ENCODE data around the gene PRKCQ.
A peak's percentile ranks its signal among the peaks of the same experiment; 100 is the strongest.

Gene PRKCQ

GRCh38 chr10:6513476-6513875 is 66.6 kb downstream of the PRKCQ start:
- no CpG with 5 or more reads among the region's 3 CpGs for WGBS, 2 donors (ENCODE audit: extremely low coverage in 2 of 2, insufficient read length in 2 of 2, insufficient replicate concordance in 1 of 2)
- H2BK5ac ChIP-seq (ENCODE audit: low read length), result no peak overlapping the region
- H3K4me2 ChIP-seq (ENCODE audit: insufficient read depth, low read length, poor library complexity, severe bottlenecking), result no peak overlapping the region
- no peak overlapping the region for H4K91ac ChIP-seq (ENCODE audit: low read depth, low read length, poor library complexity)
- H2BK15ac ChIP-seq (ENCODE audit: low read length), result no peak overlapping the region
- no peak overlapping the region for H3K27ac ChIP-seq (replicated peaks; ENCODE audit: low read length)
- no peak overlapping the region for H3K9ac ChIP-seq (ENCODE audit: low read depth, low read length, poor library complexity)
- no peak overlapping the region for H2AFZ ChIP-seq (ENCODE audit: low read length)
- no peak overlapping the region for H4K8ac ChIP-seq (ENCODE audit: low read depth, low read length)
- no peak overlapping the region for H3K4me3 ChIP-seq (ENCODE audit: low read length in 2 of 2)
- H3K4me1 ChIP-seq (ENCODE audit: control insufficient read depth in 2 of 2, insufficient read depth in 1 of 2, low read depth in 1 of 2, low read length in 2 of 2), result peaks cover 0 to 4% of the 10 kb centered on the region in 2 donors
- H2BK12ac ChIP-seq (ENCODE audit: low read length), result no peak overlapping the region
- no peak overlapping the region for H3K23ac ChIP-seq (ENCODE audit: low read depth, low read length, poor library complexity)
- H3K79me1 ChIP-seq (ENCODE audit: low read depth, low read length), result no peaks in the 10 kb centered on the region
- H3K18ac ChIP-seq (ENCODE audit: low read length), result no peak overlapping the region
- no peak overlapping the region for H2BK120ac ChIP-seq (ENCODE audit: low read depth, low read length)
- peaks cover 0 to 12% (median 0%) of the 10 kb centered on the region in 3 experiments for H3K27me3 ChIP-seq (ENCODE audit: control insufficient read depth in 3 of 3, insufficient read depth in 3 of 3, low read depth in 1 of 3, low read length in 3 of 3)
- no peak overlapping the region for H3K4ac ChIP-seq (ENCODE audit: low read length)
- H3K9me3 ChIP-seq (replicated peaks in 1 of 2; ENCODE audit: control insufficient read depth in 2 of 2, insufficient read depth in 1 of 2, low read depth in 1 of 2, low read length in 2 of 2), result peaks cover 0 to 7% of the 10 kb centered on the region in 2 donors
- no peaks in the 10 kb centered on the region for H3K36me3 ChIP-seq (replicated peaks in 1 of 2; ENCODE audit: control insufficient read depth in 2 of 2, insufficient read depth in 2 of 2, low read length in 2 of 2)
- no peak overlapping the region for H2AK5ac ChIP-seq (ENCODE audit: low read depth, low read length)
- DNase-seq (ENCODE audit: low spot score), result no peak
- H3K14ac ChIP-seq (ENCODE audit: low read length), result no peak overlapping the region

- Histone ChIP-seq H3K27ac (replicated peaks; ENCODE audit: low read length) (no peak overlapping the region), H4K91ac (ENCODE audit: low read depth, low read length, poor library complexity) (no peak overlapping the region), H3K4me1 (ENCODE audit: control insufficient read depth in 2 of 2, insufficient read depth in 1 of 2, low read depth in 1 of 2, low read length in 2 of 2) (peaks cover 0 to 4% of the 10 kb centered on the region in 2 donors), H2AK5ac (ENCODE audit: low read depth, low read length) (no peak overlapping the region), H2BK5ac (ENCODE audit: low read length) (no peak overlapping the region), H3K36me3 (replicated peaks in 1 of 2; ENCODE audit: control insufficient read depth in 2 of 2, insufficient read depth in 2 of 2, low read length in 2 of 2) (no peaks in the 10 kb centered on the region), H2BK120ac (ENCODE audit: low read depth, low read length) (no peak overlapping the region), H3K4me3 (ENCODE audit: low read length in 2 of 2) (no peak overlapping the region), H3K14ac (ENCODE audit: low read length) (no peak overlapping the region), H2AFZ (ENCODE audit: low read length) (no peak overlapping the region), H3K27me3 (ENCODE audit: control insufficient read depth in 3 of 3, insufficient read depth in 3 of 3, low read depth in 1 of 3, low read length in 3 of 3) (peaks cover 0 to 12% (median 0%) of the 10 kb centered on the region in 3 experiments), H3K4me2 (ENCODE audit: insufficient read depth, low read length, poor library complexity, severe bottlenecking) (no peak overlapping the region), H3K18ac (ENCODE audit: low read length) (no peak overlapping the region), H4K8ac (ENCODE audit: low read depth, low read length) (no peak overlapping the region), H2BK12ac (ENCODE audit: low read length) (no peak overlapping the region), H2BK15ac (ENCODE audit: low read length) (no peak overlapping the region), H3K9ac (ENCODE audit: low read depth, low read length, poor library complexity) (no peak overlapping the region), H3K79me1 (ENCODE audit: low read depth, low read length) (no peaks in the 10 kb centered on the region), H3K23ac (ENCODE audit: low read depth, low read length, poor library complexity) (no peak overlapping the region), H3K4ac (ENCODE audit: low read length) (no peak overlapping the region), H3K9me3 (replicated peaks in 1 of 2; ENCODE audit: control insufficient read depth in 2 of 2, insufficient read depth in 1 of 2, low read depth in 1 of 2, low read length in 2 of 2) (peaks cover 0 to 7% of the 10 kb centered on the region in 2 donors)
- no CpG with 5 or more reads among the region's 3 CpGs for WGBS, 2 donors (ENCODE audit: extremely low coverage in 2 of 2, insufficient read length in 2 of 2, insufficient replicate concordance in 1 of 2)
- no peak for DNase-seq (ENCODE audit: low spot score)
Observed at GRCh38 chr10:6512182-6512581, 67.9 kb downstream of the PRKCQ start.

- Histone ChIP-seq H3K14ac (ENCODE audit: low read length) (no peak overlapping the region), H3K9me3 (replicated peaks in 1 of 2; ENCODE audit: control insufficient read depth in 2 of 2, insufficient read depth in 1 of 2, low read depth in 1 of 2, low read length in 2 of 2) (peaks cover 0 to 7% of the 10 kb centered on the region in 2 donors), H3K18ac (ENCODE audit: low read length) (no peak overlapping the region), H3K23ac (ENCODE audit: low read depth, low read length, poor library complexity) (no peak overlapping the region), H3K36me3 (replicated peaks in 1 of 2; ENCODE audit: control insufficient read depth in 2 of 2, insufficient read depth in 2 of 2, low read length in 2 of 2) (no peaks in the 10 kb centered on the region), H2BK120ac (ENCODE audit: low read depth, low read length) (no peak overlapping the region), H3K9ac (ENCODE audit: low read depth, low read length, poor library complexity) (no peak overlapping the region), H2BK15ac (ENCODE audit: low read length) (no peak overlapping the region), H2BK5ac (ENCODE audit: low read length) (no peak overlapping the region), H3K4me1 (ENCODE audit: control insufficient read depth in 2 of 2, insufficient read depth in 1 of 2, low read depth in 1 of 2, low read length in 2 of 2) (no peaks in the 10 kb centered on the region), H2AK5ac (ENCODE audit: low read depth, low read length) (no peak overlapping the region), H4K91ac (ENCODE audit: low read depth, low read length, poor library complexity) (no peak overlapping the region), H3K4me3 (ENCODE audit: low read length in 2 of 2) (no peak overlapping the region), H3K27ac (replicated peaks; ENCODE audit: low read length) (no peak overlapping the region), H3K4me2 (ENCODE audit: insufficient read depth, low read length, poor library complexity, severe bottlenecking) (no peak overlapping the region), H3K4ac (ENCODE audit: low read length) (no peak overlapping the region), H2BK12ac (ENCODE audit: low read length) (no peak overlapping the region), H4K8ac (ENCODE audit: low read depth, low read length) (no peak overlapping the region), H2AFZ (ENCODE audit: low read length) (no peak overlapping the region), H3K79me1 (ENCODE audit: low read depth, low read length) (no peaks in the 10 kb centered on the region), H3K27me3 (ENCODE audit: control insufficient read depth in 3 of 3, insufficient read depth in 3 of 3, low read depth in 1 of 3, low read length in 3 of 3) (peaks cover 0 to 4% (median 0%) of the 10 kb centered on the region in 3 experiments)
- DNase-seq (ENCODE audit: low spot score), result no peak
- WGBS, 2 donors (ENCODE audit: extremely low coverage in 2 of 2, insufficient read length in 2 of 2, insufficient replicate concordance in 1 of 2), result no CpG with 5 or more reads among the region's 6 CpGs
Observed at GRCh38 chr10:6511347-6511746, 68.7 kb downstream of the PRKCQ start.

- H4K91ac ChIP-seq (ENCODE audit: low read depth, low read length, poor library complexity), result no peak overlapping the region
- no peak overlapping the region for H3K23ac ChIP-seq (ENCODE audit: low read depth, low read length, poor library complexity)
- no peaks in the 10 kb centered on the region for H3K4me1 ChIP-seq (ENCODE audit: control insufficient read depth in 2 of 2, insufficient read depth in 1 of 2, low read depth in 1 of 2, low read length in 2 of 2)
- peak overlapping the region; percentile 55 for H2AFZ ChIP-seq (ENCODE audit: low read length)
- no peak overlapping the region for H2BK12ac ChIP-seq (ENCODE audit: low read length)
- H3K27me3 ChIP-seq (ENCODE audit: control insufficient read depth in 3 of 3, insufficient read depth in 3 of 3, low read depth in 1 of 3, low read length in 3 of 3), result no peaks in the 10 kb centered on the region
- WGBS, 2 donors (ENCODE audit: extremely low coverage in 2 of 2, insufficient read length in 2 of 2, insufficient replicate concordance in 1 of 2), result no CpG with 5 or more reads among the region's 5 CpGs
- no peak overlapping the region for H3K14ac ChIP-seq (ENCODE audit: low read length)
- H2AK5ac ChIP-seq (ENCODE audit: low read depth, low read length), result no peak overlapping the region
- no peak for DNase-seq (ENCODE audit: low spot score)
- no peak overlapping the region for H3K9ac ChIP-seq (ENCODE audit: low read depth, low read length, poor library complexity)
- no peak overlapping the region for H3K4me3 ChIP-seq (ENCODE audit: low read length in 2 of 2)
- H2BK120ac ChIP-seq (ENCODE audit: low read depth, low read length), result no peak overlapping the region
- H3K9me3 ChIP-seq (replicated peaks in 1 of 2; ENCODE audit: control insufficient read depth in 2 of 2, insufficient read depth in 1 of 2, low read depth in 1 of 2, low read length in 2 of 2), result peaks cover 0 to 7% of the 10 kb centered on the region in 2 donors
- no peak overlapping the region for H3K4me2 ChIP-seq (ENCODE audit: insufficient read depth, low read length, poor library complexity, severe bottlenecking)
- H3K79me1 ChIP-seq (ENCODE audit: low read depth, low read length), result no peaks in the 10 kb centered on the region
- H3K18ac ChIP-seq (ENCODE audit: low read length), result no peak overlapping the region
- H4K8ac ChIP-seq (ENCODE audit: low read depth, low read length), result no peak overlapping the region
- H2BK5ac ChIP-seq (ENCODE audit: low read length), result no peak overlapping the region
- H3K36me3 ChIP-seq (replicated peaks in 1 of 2; ENCODE audit: control insufficient read depth in 2 of 2, insufficient read depth in 2 of 2, low read length in 2 of 2), result no peaks in the 10 kb centered on the region
- no peak overlapping the region for H3K27ac ChIP-seq (replicated peaks; ENCODE audit: low read length)
- no peak overlapping the region for H3K4ac ChIP-seq (ENCODE audit: low read length)
- H2BK15ac ChIP-seq (ENCODE audit: low read length), result no peak overlapping the region
Observed at GRCh38 chr10:6507311-6507710, 72.8 kb downstream of the PRKCQ start.
